Measurements from ENCODE around the gene SIPA1L3.

SIPA1L3 gene

GRCh38 chr19:37947778-37948177 lies 40.8 kb downstream of the SIPA1L3 start:
- no peak for DNase-seq

GRCh38 chr19:37948362-37948761 lies 41.4 kb downstream of the SIPA1L3 start:
- no peak for DNase-seq

GRCh38 chr19:37950471-37951175 lies 43.6 kb downstream of the SIPA1L3 start:
- no peak for DNase-seq

GRCh38 chr19:37951816-37952210 lies 44.8 kb downstream of the SIPA1L3 start:
- DNase-seq = peak; percentile 59

- no peak for DNase-seq
Observed at GRCh38 chr19:37953171-37953917, 46.3 kb downstream of the SIPA1L3 start.

GRCh38 chr19:37953918-37954303 lies 46.9 kb downstream of the SIPA1L3 start:
- no peak for DNase-seq

- no peak for DNase-seq
Observed at GRCh38 chr19:37954421-37954874, 47.4 kb downstream of the SIPA1L3 start.

- no peak for DNase-seq
Observed at GRCh38 chr19:37955986-37956385, 49.0 kb downstream of the SIPA1L3 start.

- DNase-seq = no peak
Observed at GRCh38 chr19:37957176-37957575, 50.2 kb downstream of the SIPA1L3 start.

- no peak for DNase-seq
Observed at GRCh38 chr19:37959665-37960114, 52.7 kb downstream of the SIPA1L3 start.

- no peak for DNase-seq
Observed at GRCh38 chr19:37961198-37961597, 54.2 kb downstream of the SIPA1L3 start.

GRCh38 chr19:37963190-37963936 lies 56.4 kb downstream of the SIPA1L3 start:
- DNase-seq = peak; percentile 22

- no peak for DNase-seq
Observed at GRCh38 chr19:37964109-37964508, 57.1 kb downstream of the SIPA1L3 start.

GRCh38 chr19:37966211-37966661 lies 59.2 kb downstream of the SIPA1L3 start:
- DNase-seq = peak; percentile 27

- peak; percentile 31 for DNase-seq
Observed at GRCh38 chr19:37966662-37967231, 59.7 kb downstream of the SIPA1L3 start.

- no peak for DNase-seq
Observed at GRCh38 chr19:37969695-37970094, 62.7 kb downstream of the SIPA1L3 start.

- DNase-seq = no peak
Observed at GRCh38 chr19:37970699-37971098, 63.7 kb downstream of the SIPA1L3 start.

GRCh38 chr19:37972803-37973202 lies 65.8 kb downstream of the SIPA1L3 start:
- DNase-seq = no peak

GRCh38 chr19:37973666-37974065 lies 66.7 kb downstream of the SIPA1L3 start:
- no peak for DNase-seq

- no peak for DNase-seq
Observed at GRCh38 chr19:37975071-37975470, 68.1 kb downstream of the SIPA1L3 start.

- no peak for DNase-seq
Observed at GRCh38 chr19:37975596-37976515, 68.8 kb downstream of the SIPA1L3 start.

- no peak for DNase-seq
Observed at GRCh38 chr19:37977391-37977790, 70.4 kb downstream of the SIPA1L3 start.

Data from NCI-H226 (cell line).